ENCODE measurements around the gene ITIH3. TPM values are rescaled to one million over a fixed set of nuclear protein-coding genes. Genes with fewer than 3 reads are reported as not detected.

Gene ITIH3
- total RNA-seq, 1 donor from 2014 or later, result not detected

DNA sequence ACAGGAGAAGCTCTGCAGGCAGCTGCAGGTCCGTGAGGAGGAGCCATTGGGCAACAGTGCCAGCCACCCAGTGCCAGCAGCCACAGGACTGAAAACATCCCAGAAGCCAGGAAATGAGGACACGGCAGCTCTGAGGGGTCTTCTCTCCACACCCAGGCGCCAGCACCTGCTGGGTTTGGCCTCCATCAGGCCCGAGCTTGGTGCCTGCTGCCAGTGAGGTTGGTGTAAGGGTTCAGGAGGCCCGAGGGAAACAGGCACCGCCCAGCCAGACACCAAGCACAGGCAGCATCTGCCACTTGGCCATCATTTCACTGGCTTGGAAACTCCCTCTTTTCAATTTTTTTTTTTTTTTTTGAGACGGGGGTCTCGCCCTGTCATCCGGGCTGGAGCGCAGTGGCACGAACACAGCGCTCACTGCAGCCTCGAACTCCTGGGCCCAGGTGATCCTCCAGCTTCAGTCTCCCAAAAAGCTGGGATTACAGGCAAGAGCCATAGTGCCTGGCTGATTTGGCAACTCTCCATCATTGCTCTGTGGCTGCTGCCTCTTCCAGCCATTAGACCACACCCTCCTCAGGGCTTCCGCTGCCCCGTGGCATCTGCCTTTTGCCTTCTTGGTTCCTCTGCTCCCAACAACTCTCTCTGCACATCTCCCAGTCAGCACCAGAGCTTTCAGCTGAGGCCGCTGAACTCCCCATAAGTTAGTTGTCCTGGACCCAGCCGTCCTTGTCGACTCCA, 1.5 kb upstream of the ITIH3 start:
- H3K27me3 Mint-ChIP-seq (ENCODE audit: low read depth), result no peaks in the 10 kb centered on the region
- H3K4me1 Mint-ChIP-seq (ENCODE audit: low read depth), result no peaks in the 10 kb centered on the region
- H3K9me3 Mint-ChIP-seq, result no peaks in the 10 kb centered on the region
- no peaks in the 10 kb centered on the region for H3K36me3 Mint-ChIP-seq (ENCODE audit: low read depth)
- intact Hi-C loops (cut with micrococcal nuclease), result no loop called here
- DNase-seq (ENCODE audit: low spot score), result no peak
- no peak overlapping the region for H3K27ac Mint-ChIP-seq
- no peak overlapping the region for H3K4me3 Mint-ChIP-seq (ENCODE audit: low read depth)

DNA sequence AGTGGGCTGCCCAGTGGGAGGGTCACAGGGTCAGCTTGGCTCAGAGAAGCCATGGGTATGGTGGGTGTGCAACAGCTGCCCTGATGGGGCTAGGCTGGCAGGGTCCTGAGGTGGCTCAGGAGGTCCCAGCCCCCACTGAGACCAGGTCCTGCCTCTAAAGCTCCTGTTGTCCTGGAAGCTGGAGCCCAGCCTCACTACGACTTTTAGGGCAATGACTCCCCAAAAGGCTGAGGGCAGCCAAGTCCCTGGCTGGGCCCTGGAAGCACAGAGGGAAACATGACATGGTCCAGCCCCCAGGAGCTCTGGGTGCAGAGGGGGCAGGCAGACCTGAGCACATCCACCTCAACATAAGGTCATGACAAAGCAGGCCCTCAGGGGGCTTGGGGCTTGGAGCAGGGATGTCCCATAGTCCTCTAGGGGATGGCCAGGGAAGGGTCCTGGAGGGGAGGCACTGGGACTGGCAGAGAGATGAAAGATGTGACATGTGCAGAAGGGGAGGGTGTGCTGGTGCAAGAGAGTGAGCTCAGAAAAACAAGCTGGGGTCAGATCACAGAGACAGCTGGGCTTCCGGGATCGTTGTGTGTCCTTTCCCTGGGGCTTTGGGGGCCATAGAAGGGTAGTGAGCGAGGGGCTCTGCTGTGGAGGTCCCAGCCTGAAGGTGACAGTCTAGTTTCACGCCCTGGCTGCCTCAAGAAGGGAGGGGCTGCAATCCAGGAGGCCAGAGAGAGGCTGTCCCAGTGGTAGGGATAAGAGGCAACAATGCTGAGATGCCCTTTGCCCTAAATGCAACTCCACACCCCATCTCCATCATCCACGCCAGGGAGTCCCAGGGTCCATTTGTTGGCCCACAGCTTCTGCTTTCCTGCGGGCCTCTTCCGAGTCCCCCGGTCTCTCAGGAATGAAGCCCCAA, 639 bp upstream of the ITIH3 start:
- intact Hi-C loops (cut with micrococcal nuclease), result no loop called here
- Mint-ChIP-seq H3K9me3 (no peaks in the 10 kb centered on the region), H3K27me3 (ENCODE audit: low read depth) (no peaks in the 10 kb centered on the region), H3K36me3 (ENCODE audit: low read depth) (no peaks in the 10 kb centered on the region), H3K27ac (no peak overlapping the region), H3K4me1 (ENCODE audit: low read depth) (no peaks in the 10 kb centered on the region), H3K4me3 (ENCODE audit: low read depth) (no peak overlapping the region)
- DNase-seq (ENCODE audit: low spot score), result no peak

DNA sequence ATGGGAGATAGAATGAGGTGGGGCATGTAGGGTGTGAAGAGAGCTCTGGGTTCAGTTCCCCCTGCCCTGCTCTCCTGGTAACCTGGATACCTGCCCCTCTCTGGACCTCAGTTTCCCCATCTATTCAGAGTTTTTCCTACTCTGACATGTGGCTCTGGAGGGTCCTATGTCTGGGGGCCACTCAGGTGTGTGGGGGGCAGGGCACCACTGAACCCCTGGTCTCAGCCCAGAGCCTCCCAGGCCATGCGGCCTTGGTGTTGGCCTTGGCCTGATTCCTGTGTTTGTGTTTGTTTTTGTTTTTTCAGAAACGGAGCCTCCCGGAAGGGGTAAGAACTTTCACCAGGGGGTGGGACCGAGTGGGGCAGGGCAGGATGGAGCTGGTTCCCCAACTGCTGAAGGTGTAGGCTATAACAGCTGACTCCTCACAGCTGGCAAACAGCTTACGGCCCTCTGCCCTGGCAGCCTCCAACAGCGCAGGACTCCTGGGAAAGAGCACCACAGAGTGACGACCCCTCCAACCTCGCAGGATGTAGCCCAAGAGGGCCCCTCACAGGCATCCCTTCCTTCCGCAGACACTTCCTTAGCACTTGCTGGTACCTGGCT, 803 bp downstream of the ITIH3 start:
- no peak for DNase-seq (ENCODE audit: low spot score)

DNA sequence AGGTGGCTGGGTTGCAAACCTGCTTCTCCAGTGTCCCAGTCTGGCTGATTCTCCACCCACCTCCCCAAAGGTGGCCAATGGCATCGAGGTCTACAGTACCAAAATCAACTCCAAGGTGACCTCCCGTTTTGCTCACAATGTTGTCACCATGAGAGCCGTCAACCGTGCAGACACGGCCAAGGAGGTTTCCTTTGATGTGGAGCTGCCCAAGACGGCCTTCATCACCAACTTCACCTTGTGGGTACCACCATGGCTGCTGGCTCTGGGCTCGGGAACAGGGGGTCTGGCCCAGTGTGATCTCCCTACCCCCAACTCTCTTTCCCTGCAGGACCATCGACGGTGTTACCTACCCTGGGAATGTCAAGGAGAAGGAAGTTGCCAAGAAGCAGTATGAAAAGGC, 1.8 kb downstream of the ITIH3 start:
- DNase-seq (ENCODE audit: low spot score), result no peak
- Mint-ChIP-seq H3K27me3 (ENCODE audit: low read depth) (no peaks in the 10 kb centered on the region), H3K27ac (no peak overlapping the region), H3K4me3 (ENCODE audit: low read depth) (no peak overlapping the region), H3K36me3 (ENCODE audit: low read depth) (no peaks in the 10 kb centered on the region), H3K4me1 (ENCODE audit: low read depth) (no peaks in the 10 kb centered on the region), H3K9me3 (no peaks in the 10 kb centered on the region)
- intact Hi-C loops (cut with micrococcal nuclease), result no loop called here

More for the DNA sequence above, 803 bp downstream of the ITIH3 start:
- Mint-ChIP-seq H3K4me1 (ENCODE audit: low read depth) (no peaks in the 10 kb centered on the region), H3K27ac (no peak overlapping the region), H3K36me3 (ENCODE audit: low read depth) (no peaks in the 10 kb centered on the region), H3K4me3 (ENCODE audit: low read depth) (no peak overlapping the region), H3K9me3 (no peaks in the 10 kb centered on the region), H3K27me3 (ENCODE audit: low read depth) (no peaks in the 10 kb centered on the region)
- intact Hi-C loops (cut with micrococcal nuclease), result no loop called here

DNA sequence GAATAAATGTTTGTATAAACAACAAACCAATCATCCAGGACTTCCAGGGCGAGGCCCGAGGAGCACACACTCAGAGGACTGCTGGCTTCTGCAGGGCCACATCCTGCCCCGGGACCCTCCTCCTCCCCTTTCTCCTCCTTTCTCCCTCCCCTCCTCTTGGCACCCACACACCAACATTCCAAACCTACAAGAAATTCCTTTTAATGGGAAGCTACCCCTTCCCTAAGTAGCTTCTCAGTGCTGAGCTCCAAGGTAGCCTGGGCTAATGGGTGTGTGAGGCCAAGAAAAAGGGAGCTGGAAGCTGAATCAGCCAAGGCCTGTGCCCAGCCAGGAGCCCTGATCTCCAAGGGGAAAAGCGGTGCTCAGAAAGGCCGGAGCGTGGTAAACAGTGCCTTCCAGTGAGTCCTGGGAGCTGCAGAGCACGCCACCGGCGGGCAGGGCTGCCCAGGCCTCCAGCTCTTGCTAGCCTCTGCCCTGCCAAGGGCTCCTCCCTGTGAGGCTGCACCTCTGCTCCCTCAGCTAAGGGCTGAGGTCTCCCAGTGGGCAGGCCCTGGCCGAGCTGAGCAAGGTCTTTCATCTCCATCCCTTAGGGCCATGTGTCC, 3.9 kb downstream of the ITIH3 start:
- Mint-ChIP-seq H3K27ac (no peak overlapping the region), H3K36me3 (ENCODE audit: low read depth) (no peaks in the 10 kb centered on the region), H3K9me3 (no peaks in the 10 kb centered on the region), H3K27me3 (ENCODE audit: low read depth) (no peaks in the 10 kb centered on the region), H3K4me3 (ENCODE audit: low read depth) (no peak overlapping the region), H3K4me1 (ENCODE audit: low read depth) (no peaks in the 10 kb centered on the region)
- no peak for DNase-seq (ENCODE audit: low spot score)
- intact Hi-C loops (cut with micrococcal nuclease), result no loop called here

DNA sequence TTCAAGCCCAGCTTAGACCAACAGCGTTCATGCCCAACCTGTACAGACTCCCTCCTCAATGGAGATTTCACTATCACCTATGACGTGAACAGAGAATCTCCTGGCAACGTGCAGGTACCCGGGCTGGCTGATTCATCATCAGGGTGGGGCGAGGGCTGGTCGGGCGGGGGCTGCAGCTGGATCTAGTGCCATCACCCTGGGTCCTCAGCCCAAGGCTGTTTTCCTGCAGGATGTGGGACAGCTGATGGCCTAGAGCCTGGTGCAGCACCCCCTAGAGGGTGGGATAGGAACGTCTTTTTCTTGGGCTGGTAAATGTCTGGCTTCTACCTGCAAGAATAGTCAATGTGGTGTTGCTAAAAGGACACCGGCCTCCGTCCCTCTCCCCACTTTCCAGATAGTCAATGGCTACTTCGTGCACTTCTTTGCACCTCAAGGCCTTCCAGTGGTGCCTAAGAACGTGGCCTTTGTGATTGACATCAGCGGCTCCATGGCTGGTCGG, 4.4 kb downstream of the ITIH3 start:
- intact Hi-C loops (cut with micrococcal nuclease), result no loop called here
- no peak for DNase-seq (ENCODE audit: low spot score)
- no peaks in the 10 kb centered on the region for H3K9me3 Mint-ChIP-seq

DNA sequence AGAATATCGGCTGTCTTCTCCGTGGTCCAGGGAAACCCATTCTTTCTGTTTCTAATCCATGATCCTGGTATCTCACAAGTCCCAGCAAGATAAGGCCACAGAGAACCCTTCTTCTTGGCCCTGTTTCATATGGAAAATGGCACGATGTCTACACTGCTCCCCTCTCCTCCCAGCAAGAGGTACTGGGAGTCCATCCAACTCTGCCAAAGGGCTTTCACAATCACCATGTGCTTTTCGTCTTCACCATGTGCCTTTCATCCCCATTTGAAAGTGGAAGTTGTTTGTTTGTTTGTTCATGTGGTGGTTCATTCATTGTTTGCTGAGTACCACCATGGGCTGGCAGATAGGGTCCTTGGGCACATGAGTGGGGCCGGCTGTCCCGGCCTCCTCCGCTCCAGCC, 5.5 kb downstream of the ITIH3 start:
- DNase-seq (ENCODE audit: low spot score), result no peak
- Mint-ChIP-seq H3K27ac (no peak overlapping the region), H3K36me3 (ENCODE audit: low read depth) (no peaks in the 10 kb centered on the region), H3K27me3 (ENCODE audit: low read depth) (no peaks in the 10 kb centered on the region), H3K9me3 (no peaks in the 10 kb centered on the region), H3K4me1 (ENCODE audit: low read depth) (no peaks in the 10 kb centered on the region), H3K4me3 (ENCODE audit: low read depth) (no peak overlapping the region)
- intact Hi-C loops (cut with micrococcal nuclease), result no loop called here

More for the DNA sequence above, 4.4 kb downstream of the ITIH3 start:
- no peak overlapping the region for H3K4me3 Mint-ChIP-seq (ENCODE audit: low read depth)
- no peaks in the 10 kb centered on the region for H3K27me3 Mint-ChIP-seq (ENCODE audit: low read depth)
- H3K4me1 Mint-ChIP-seq (ENCODE audit: low read depth), result no peaks in the 10 kb centered on the region
- H3K36me3 Mint-ChIP-seq (ENCODE audit: low read depth), result no peaks in the 10 kb centered on the region
- H3K27ac Mint-ChIP-seq, result no peak overlapping the region

DNA sequence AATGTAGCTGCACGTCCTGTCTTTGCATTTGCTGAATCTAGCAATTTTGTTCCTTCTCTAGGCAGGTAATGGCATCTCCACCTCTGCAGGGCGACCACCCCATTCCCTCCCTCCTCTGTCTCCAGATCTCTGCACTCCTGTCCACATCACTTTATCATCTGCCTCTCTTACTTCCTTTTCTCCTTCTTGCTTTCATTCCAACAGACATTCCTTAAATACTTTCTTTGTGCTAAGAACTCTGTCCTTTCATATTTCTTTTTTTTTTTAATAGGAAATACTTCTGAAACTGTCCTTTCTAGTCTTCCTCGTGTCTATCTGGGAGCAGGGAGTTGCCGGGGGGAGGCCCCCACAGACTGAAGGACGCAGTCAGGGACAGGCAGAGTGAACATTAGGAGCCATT, 7.2 kb downstream of the ITIH3 start:
- no peaks in the 10 kb centered on the region for H3K4me1 Mint-ChIP-seq (ENCODE audit: low read depth)
- H3K27ac Mint-ChIP-seq, result no peak overlapping the region
- H3K9me3 Mint-ChIP-seq, result no peaks in the 10 kb centered on the region
- no peaks in the 10 kb centered on the region for H3K27me3 Mint-ChIP-seq (ENCODE audit: low read depth)
- DNase-seq (ENCODE audit: low spot score), result no peak
- no peaks in the 10 kb centered on the region for H3K36me3 Mint-ChIP-seq (ENCODE audit: low read depth)
- intact Hi-C loops (cut with micrococcal nuclease), result no loop called here
- no peak overlapping the region for H3K4me3 Mint-ChIP-seq (ENCODE audit: low read depth)

DNA sequence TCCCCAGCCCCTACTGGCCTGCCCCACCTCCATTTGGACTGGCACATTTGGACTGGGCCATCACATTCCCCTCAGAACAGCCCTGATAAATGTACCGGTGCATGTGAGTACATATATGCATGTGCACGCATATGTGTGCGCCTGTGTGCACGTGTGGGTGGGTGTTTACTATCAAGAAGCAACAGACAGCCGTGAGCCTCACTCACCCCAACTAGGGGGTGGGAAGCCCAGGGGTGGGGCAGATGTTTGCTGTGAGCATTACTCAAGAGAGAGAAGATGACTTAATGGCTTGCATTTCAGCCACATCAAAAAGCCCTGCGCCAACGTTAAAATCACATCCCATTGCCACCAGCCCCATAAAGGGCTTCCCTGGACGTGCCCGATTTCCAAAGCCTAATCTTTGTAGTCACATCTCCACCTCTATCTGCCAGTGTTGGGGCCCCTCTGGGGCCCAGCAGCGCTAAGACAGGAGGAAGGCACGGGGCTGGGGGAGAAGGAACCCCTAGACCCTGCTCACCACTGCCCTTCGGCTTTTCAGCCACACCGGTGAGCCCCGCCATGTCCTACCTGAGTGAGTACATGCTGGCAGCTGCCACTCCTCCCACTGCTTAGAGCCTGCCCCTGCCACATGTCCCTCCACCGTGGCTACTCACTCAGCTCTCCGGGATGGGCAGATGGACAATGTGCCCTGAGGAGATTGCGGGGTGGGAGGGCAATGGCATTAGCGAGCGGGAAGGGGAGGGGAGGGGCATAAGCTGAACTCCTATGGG, 10.9 kb downstream of the ITIH3 start:
- DNase-seq (ENCODE audit: low spot score), result no peak
- H3K9me3 Mint-ChIP-seq, result no peaks in the 10 kb centered on the region
- H3K27ac Mint-ChIP-seq, result no peak overlapping the region
- H3K4me1 Mint-ChIP-seq (ENCODE audit: low read depth), result peaks cover 1% of the 10 kb centered on the region
- no peak overlapping the region for H3K4me3 Mint-ChIP-seq (ENCODE audit: low read depth)
- intact Hi-C loops (cut with micrococcal nuclease), result no loop called here
- H3K27me3 Mint-ChIP-seq (ENCODE audit: low read depth), result no peaks in the 10 kb centered on the region
- no peaks in the 10 kb centered on the region for H3K36me3 Mint-ChIP-seq (ENCODE audit: low read depth)

DNA sequence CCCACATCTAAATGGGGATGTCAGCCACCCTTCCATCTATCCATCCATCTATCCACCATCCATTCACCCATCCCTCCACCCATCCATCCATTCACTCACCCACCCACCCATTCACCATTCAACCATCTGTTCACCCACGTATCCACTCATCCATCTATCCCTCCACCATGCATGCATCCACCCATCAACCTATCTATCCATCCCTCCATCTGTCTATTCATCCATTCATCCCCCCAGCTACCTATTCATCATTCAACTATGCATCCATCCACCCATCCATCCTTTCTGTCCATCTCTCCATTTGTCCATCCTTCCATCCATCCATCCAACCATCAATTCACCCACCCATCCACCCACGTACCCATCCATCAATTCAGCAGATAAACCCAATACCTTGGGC, 14.6 kb downstream of the ITIH3 start:
- H3K36me3 Mint-ChIP-seq (ENCODE audit: low read depth), result no peaks in the 10 kb centered on the region
- intact Hi-C loops (cut with micrococcal nuclease), result no loop called here
- H3K27ac Mint-ChIP-seq, result no peak overlapping the region
- no peak overlapping the region for H3K4me3 Mint-ChIP-seq (ENCODE audit: low read depth)
- H3K9me3 Mint-ChIP-seq, result no peaks in the 10 kb centered on the region
- no peaks in the 10 kb centered on the region for H3K27me3 Mint-ChIP-seq (ENCODE audit: low read depth)
- H3K4me1 Mint-ChIP-seq (ENCODE audit: low read depth), result peaks cover 1% of the 10 kb centered on the region
- no peak for DNase-seq (ENCODE audit: low spot score)

DNA sequence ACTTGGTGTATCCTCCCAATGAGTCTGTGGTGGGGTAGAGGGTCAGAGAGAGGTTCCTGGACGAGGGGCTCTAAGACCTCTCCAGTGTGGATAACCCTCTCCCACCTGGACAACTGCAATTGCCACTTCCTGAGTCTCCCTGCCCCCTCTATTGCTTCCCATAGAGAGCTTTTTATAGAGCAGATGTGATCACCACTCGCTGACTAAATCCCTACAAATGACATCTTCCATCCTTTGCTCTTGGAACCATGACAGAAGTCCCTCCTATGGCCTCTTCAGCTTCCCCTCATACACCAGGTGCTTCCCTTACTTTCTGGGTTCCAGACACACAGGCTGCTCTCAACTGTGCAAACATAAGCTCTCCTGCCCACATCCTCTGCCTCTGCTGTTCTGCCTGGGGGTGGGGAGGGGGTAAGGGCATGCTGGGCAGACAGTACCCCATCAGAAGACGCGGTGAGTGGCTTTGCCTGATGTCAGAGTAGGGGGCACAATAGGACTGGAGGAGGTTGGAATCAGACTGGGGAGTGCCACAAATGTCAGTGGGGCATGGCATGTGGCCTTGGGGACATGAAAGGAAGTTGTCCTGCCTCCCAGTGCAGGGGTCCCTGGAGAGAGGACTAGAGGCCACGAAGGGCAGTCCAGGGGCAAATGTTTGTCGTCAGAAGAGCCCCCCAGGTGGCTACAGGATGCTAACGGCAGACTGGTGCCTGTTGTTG, 15.2 kb downstream of the ITIH3 start:
- Mint-ChIP-seq H3K36me3 (ENCODE audit: low read depth) (no peaks in the 10 kb centered on the region), H3K9me3 (no peaks in the 10 kb centered on the region), H3K27me3 (ENCODE audit: low read depth) (no peaks in the 10 kb centered on the region), H3K27ac (no peak overlapping the region), H3K4me3 (ENCODE audit: low read depth) (no peak overlapping the region), H3K4me1 (ENCODE audit: low read depth) (peaks cover 1% of the 10 kb centered on the region)
- DNase-seq (ENCODE audit: low spot score), result no peak
- intact Hi-C loops (cut with micrococcal nuclease), result no loop called here

DNA sequence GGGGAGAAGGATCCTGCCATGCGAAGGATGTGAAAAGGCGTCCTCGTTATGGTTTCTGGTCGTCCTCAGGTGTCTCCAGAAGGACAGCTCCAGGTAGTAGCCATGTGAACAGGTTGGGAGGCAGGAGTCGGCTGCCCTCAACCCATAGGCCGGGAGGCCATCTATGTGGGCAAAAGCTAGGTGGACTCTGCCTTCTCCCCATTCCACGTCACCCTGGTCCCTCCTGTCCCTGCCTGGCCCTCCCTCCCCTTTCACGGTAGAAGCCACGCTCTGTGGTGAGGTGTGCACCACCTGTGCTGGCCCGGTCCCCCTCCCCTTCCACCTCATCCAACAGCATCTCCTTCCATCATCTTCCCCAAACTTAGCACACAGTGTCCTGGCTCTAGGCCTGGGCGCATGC, 16.3 kb downstream of the ITIH3 start:
- H3K9me3 Mint-ChIP-seq, result no peaks in the 10 kb centered on the region
- H3K4me3 Mint-ChIP-seq (ENCODE audit: low read depth), result no peak overlapping the region
- H3K36me3 Mint-ChIP-seq (ENCODE audit: low read depth), result no peaks in the 10 kb centered on the region
- peaks cover 1% of the 10 kb centered on the region for H3K4me1 Mint-ChIP-seq (ENCODE audit: low read depth)
- DNase-seq (ENCODE audit: low spot score), result no peak
- intact Hi-C loops (cut with micrococcal nuclease), result no loop called here
- H3K27me3 Mint-ChIP-seq (ENCODE audit: low read depth), result no peaks in the 10 kb centered on the region
- H3K27ac Mint-ChIP-seq, result no peak overlapping the region

Data from activated T-helper 2 cell treated with anti-CD3 and anti-CD28 coated beads, Interferon-gamma antibody, Interleukin-2, Interleukin-4, amounts not matched to agents 10 μg/mL and 5 μg/mL and 100 μg/mL, durations not matched to agents 14 hours and 24 hours and 36 hours (primary cell).